SK-N-SH (cell line): ENCODE results near the gene MARK4. TPM values are rescaled to one million over a fixed set of nuclear protein-coding genes. Genes with fewer than 3 reads are reported as not detected.

Experiments
- CTCF ChIA-PET: fragments of 300-600, 350-600 bp; formaldehyde crosslinking; extraction: SDS; loops from one replicate; lab custom pipeline; 2021; lab: Yijun Ruan, JAX
- POLR2A ChIA-PET: fragments of 350-600 bp; sonication (Branson Sonifier 250); formaldehyde crosslinking; extraction: SDS; loops from one replicate; lab custom pipeline; 2020; ENCODE audit warnings: antibody characterized with exemption, inconsistent platforms; lab: Yijun Ruan, JAX
- DNase-seq: peaks from one replicate; pipeline ENCODE4 v3.0.0; 2012
- H2AFZ ChIP-seq: fragments of 200-600 bp; sonication (generic); 2 replicates; pipeline ENCODE4 v1.8.1; 2016; ENCODE audit warnings: antibody characterized with exemption, mild to moderate bottlenecking, low read depth
- H3F3A ChIP-seq: fragments of 200-600 bp; sonication (generic); replicated peaks from 2 replicates; pipeline ENCODE3; 2016; ENCODE audit warnings: antibody characterized with exemption, mild to moderate bottlenecking; ENCODE audit not compliant: insufficient read depth
- H3K27ac ChIP-seq, 2 experiments: fragments of 200-500 bp in 1 of 2; fragments of 200-600 bp in 1 of 2; sonication (Bioruptor generic) in 1 of 2; sonication (generic), shearing (Covaris generic) in 1 of 2; 2 replicates each; pipeline versions ENCODE4 v1.5.1 to v1.6.1; 2014 to 2016; ENCODE audit warnings: low read depth in 2 of 2, inconsistent platforms in 1 of 2, low read length in 1 of 2, mild to moderate bottlenecking in 1 of 2, mixed read lengths in 1 of 2
- H3K27me3 ChIP-seq: fragments of 200-600 bp; sonication (generic), shearing (Covaris generic); 2 replicates; pipeline ENCODE4 v1.6.1; 2016; ENCODE audit warnings: mixed run types; ENCODE audit not compliant: insufficient read depth
- H3K36me3 ChIP-seq, 2 experiments: fragments of 200-500 bp in 1 of 2; fragments of 200-600 bp in 1 of 2; sonication (Bioruptor generic) in 1 of 2; sonication (generic) in 1 of 2; replicated peaks in 1 of 2; 2 replicates each; pipeline versions ENCODE3 to v1.5.1; 2014 to 2016; ENCODE audit warnings: low read length in 1 of 2, mild to moderate bottlenecking in 1 of 2; ENCODE audit not compliant: insufficient read depth in 2 of 2, control insufficient read depth in 1 of 2
- H3K4me1 ChIP-seq, 2 experiments: fragments of 200-500 bp in 1 of 2; fragments of 200-600 bp in 1 of 2; sonication (Bioruptor generic) in 1 of 2; sonication (generic), shearing (Covaris generic) in 1 of 2; 2 replicates each; pipeline versions ENCODE4 v1.5.1 to v1.6.1; 2014 to 2016; ENCODE audit warnings: low read depth in 1 of 2, low read length in 1 of 2, mixed run types in 1 of 2; ENCODE audit not compliant: insufficient read depth in 2 of 2, control insufficient read depth in 1 of 2
- H3K4me2 ChIP-seq: fragments of 200-600 bp; sonication (generic), shearing (Covaris generic); 2 replicates; pipeline ENCODE4 v1.6.1; 2017; ENCODE audit warnings: mixed run types
- H3K4me3 ChIP-seq, 2 experiments: fragments of 200-500 bp in 1 of 2; fragments of 200-600 bp in 1 of 2; sonication (Bioruptor generic) in 1 of 2; sonication (generic), shearing (Covaris generic) in 1 of 2; 2 replicates each; pipeline versions ENCODE4 v1.5.1 to v1.8.1; 2014 to 2016; ENCODE audit warnings: low read depth in 2 of 2, inconsistent platforms in 1 of 2, low read length in 1 of 2, mild to moderate bottlenecking in 1 of 2, mixed read lengths in 1 of 2, moderate library complexity in 1 of 2
- H3K79me2 ChIP-seq: fragments of 200-600 bp; sonication (generic); 2 replicates; pipeline ENCODE4 v1.8.1; 2017; ENCODE audit warnings: mild to moderate bottlenecking; ENCODE audit not compliant: insufficient read depth
- H3K9ac ChIP-seq: fragments of 200-600 bp; sonication (generic); 2 replicates; pipeline ENCODE4 v1.6.1; 2017; ENCODE audit warnings: mixed run types
- H3K9me2 ChIP-seq: fragments of 200-600 bp; sonication (generic); 2 replicates; pipeline ENCODE4 v1.6.1; 2017; ENCODE audit warnings: mixed run types
- H3K9me3 ChIP-seq: fragments of 200-600 bp; sonication (generic); 2 replicates; pipeline ENCODE4 v1.6.1; 2017; ENCODE audit warnings: mixed run types, mild to moderate bottlenecking, moderate library complexity
- H4K20me1 ChIP-seq: fragments of 200-600 bp; sonication (generic); 2 replicates; pipeline ENCODE4 v1.6.1; 2017; ENCODE audit warnings: mild to moderate bottlenecking, mixed run types; ENCODE audit not compliant: insufficient read depth
- CHD2 ChIP-seq: fragments of 150-350 bp; IDR thresholded peaks from 2 replicates; pipeline ENCODE4 v1.6.1; 2018; ENCODE audit warnings: low read length; ENCODE audit not compliant: partially characterized antibody
- ELF1 ChIP-seq: IDR thresholded peaks from 2 replicates; pipeline ENCODE4 v1.4.0; 2012
- EZH2phosphoT487 ChIP-seq: fragments of 200-600 bp; sonication (generic); IDR thresholded peaks from 2 replicates; pipeline ENCODE4 v1.6.1; 2017; ENCODE audit warnings: low read depth, mixed run types, mild to moderate bottlenecking, antibody characterized with exemption, moderate library complexity, borderline replicate concordance
- FOSL2 ChIP-seq: IDR thresholded peaks from 2 replicates; pipeline ENCODE4 v1.4.0; 2012; ENCODE audit warnings: low read depth, mild to moderate bottlenecking, moderate library complexity, borderline replicate concordance
- FOXJ3 ChIP-seq: sonication (generic); formaldehyde crosslinking; IDR thresholded peaks from 2 replicates; pipeline ENCODE4 v1.5.1; 2020; ENCODE audit warnings: mild to moderate bottlenecking, missing genetic modification reagents
- GABPA ChIP-seq: IDR thresholded peaks from 2 replicates; pipeline ENCODE4 v1.4.0; 2012; ENCODE audit warnings: low read depth, mild to moderate bottlenecking
- JUND ChIP-seq: IDR thresholded peaks from 2 replicates; pipeline ENCODE4 v1.4.0; 2012
- MEF2A ChIP-seq: IDR thresholded peaks from 2 replicates; pipeline ENCODE4 v1.4.0; 2012; ENCODE audit warnings: low read depth, borderline replicate concordance
- NFIC ChIP-seq: IDR thresholded peaks from 2 replicates; pipeline ENCODE4 v1.4.0; 2012; ENCODE audit warnings: borderline replicate concordance
- NRF1 ChIP-seq: IDR thresholded peaks from 2 replicates; pipeline ENCODE4 v1.6.1; 2012; ENCODE audit warnings: low read depth, mild to moderate bottlenecking, low read length
- POLR2AphosphoS5 ChIP-seq: IDR thresholded peaks from 2 replicates; pipeline ENCODE4 v1.6.1; 2012; ENCODE audit warnings: low read depth, low read length
- RCOR1 ChIP-seq: fragments of 150-350 bp; IDR thresholded peaks from 2 replicates; pipeline ENCODE4 v1.6.1; 2017; ENCODE audit warnings: antibody characterized with exemption, low read length
- RFX5 ChIP-seq: IDR thresholded peaks from 2 replicates; pipeline ENCODE4 v1.6.1; 2012; ENCODE audit warnings: mild to moderate bottlenecking, improper control_type of control experiment, low read length
- RXRA ChIP-seq: IDR thresholded peaks from 2 replicates; pipeline ENCODE4 v1.4.0; 2012; ENCODE audit warnings: low read depth, mild to moderate bottlenecking, borderline replicate concordance
- TCF12 ChIP-seq: IDR thresholded peaks from 2 replicates; pipeline ENCODE4 v1.4.0; 2012
- TEAD4 ChIP-seq: IDR thresholded peaks from 2 replicates; pipeline ENCODE4 v1.4.0; 2012; ENCODE audit warnings: mild to moderate bottlenecking, borderline replicate concordance; ENCODE audit not compliant: insufficient read depth
- WGBS: methylation state at CpG from one replicate; pipeline ENCODE4 v1.1.6; 2017; ENCODE audit warnings: low lambda C conversion rate; 5-methylcytosine and 5-hydroxymethylcytosine counted together
- polyA plus RNA-seq, 3 experiments: library from polyadenylated mRNA; depleted of rRNA; stranded (reverse); fragments of >200 nt; gene quantifications; 2 replicates each; pipeline ENCODE4 v1.2.3, GENCODE V29; 2012
- TF ChIP-seq, protein P1 (sequence below): IDR thresholded peaks from 2 replicates; pipeline ENCODE4; 2012
- TF ChIP-seq, protein P2 (sequence below): IDR thresholded peaks from 2 replicates; pipeline ENCODE4 v1.4.0; 2012; ENCODE audit warnings: low read depth, borderline replicate concordance
- TF ChIP-seq, protein P3 (sequence below): fragments of 150-350 bp; IDR thresholded peaks from 2 replicates; pipeline ENCODE4 v1.6.1; 2016; ENCODE audit warnings: mild to moderate bottlenecking, low read depth, low read length
- TF ChIP-seq, protein P4 (sequence below): IDR thresholded peaks from 2 replicates; pipeline ENCODE4 v1.4.0; 2012; ENCODE audit warnings: low read depth, borderline replicate concordance

MARK4 gene
- polyA plus RNA-seq, 1 of the 3 experiments (the other 2 are of a cell fraction): 16.3 TPM

DNA sequence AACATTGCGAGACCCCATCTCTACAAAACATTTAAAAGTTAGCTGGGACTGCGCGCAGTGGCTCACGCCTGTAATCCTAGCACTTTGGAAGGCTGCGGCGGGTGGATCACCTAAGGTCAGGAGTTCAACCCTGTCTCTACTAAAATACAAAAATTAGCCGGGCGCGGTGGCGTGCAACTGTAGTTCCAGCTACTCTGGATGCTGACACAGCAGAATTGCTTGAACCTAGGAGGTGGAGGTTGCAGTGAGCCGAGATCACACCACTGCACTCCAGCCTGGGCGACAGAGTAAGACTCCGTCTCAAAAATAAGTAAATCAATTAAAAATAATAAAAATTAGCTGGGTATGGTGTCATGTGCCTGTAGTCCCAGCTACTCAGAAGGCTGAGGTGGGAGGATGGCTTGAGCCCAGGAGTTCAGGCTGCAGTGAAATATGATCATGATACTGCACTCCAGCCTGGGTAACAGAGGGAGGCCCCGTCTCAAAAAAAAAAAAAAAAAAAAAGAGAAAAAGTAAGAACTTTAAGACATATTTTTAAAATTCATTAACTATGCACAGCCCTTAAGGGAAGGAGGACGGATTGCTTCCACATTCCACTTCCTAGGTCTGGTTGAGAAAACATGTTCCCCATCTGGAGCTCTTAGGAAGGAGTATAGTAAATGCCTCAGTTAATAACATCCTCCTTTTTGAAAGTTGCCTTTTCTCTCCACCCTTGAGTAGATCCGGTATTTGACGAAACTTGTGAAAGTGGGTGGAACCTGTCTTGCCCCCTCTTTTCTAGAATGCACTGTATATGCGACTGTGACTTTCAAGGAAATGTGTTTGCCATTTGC lies 31.9 kb upstream of the MARK4 start:
- TF ChIP-seq, protein P1, sequence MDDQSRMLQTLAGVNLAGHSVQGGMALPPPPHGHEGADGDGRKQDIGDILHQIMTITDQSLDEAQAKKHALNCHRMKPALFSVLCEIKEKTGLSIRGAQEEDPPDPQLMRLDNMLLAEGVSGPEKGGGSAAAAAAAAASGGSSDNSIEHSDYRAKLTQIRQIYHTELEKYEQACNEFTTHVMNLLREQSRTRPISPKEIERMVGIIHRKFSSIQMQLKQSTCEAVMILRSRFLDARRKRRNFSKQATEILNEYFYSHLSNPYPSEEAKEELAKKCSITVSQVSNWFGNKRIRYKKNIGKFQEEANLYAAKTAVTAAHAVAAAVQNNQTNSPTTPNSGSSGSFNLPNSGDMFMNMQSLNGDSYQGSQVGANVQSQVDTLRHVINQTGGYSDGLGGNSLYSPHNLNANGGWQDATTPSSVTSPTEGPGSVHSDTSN: no peak
- TF ChIP-seq MEF2A: no peak
- TF ChIP-seq, protein P2, sequence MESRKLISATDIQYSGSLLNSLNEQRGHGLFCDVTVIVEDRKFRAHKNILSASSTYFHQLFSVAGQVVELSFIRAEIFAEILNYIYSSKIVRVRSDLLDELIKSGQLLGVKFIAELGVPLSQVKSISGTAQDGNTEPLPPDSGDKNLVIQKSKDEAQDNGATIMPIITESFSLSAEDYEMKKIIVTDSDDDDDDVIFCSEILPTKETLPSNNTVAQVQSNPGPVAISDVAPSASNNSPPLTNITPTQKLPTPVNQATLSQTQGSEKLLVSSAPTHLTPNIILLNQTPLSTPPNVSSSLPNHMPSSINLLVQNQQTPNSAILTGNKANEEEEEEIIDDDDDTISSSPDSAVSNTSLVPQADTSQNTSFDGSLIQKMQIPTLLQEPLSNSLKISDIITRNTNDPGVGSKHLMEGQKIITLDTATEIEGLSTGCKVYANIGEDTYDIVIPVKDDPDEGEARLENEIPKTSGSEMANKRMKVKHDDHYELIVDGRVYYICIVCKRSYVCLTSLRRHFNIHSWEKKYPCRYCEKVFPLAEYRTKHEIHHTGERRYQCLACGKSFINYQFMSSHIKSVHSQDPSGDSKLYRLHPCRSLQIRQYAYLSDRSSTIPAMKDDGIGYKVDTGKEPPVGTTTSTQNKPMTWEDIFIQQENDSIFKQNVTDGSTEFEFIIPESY: no peak
- no peak for TF ChIP-seq NRF1
- TF ChIP-seq, protein P3, sequence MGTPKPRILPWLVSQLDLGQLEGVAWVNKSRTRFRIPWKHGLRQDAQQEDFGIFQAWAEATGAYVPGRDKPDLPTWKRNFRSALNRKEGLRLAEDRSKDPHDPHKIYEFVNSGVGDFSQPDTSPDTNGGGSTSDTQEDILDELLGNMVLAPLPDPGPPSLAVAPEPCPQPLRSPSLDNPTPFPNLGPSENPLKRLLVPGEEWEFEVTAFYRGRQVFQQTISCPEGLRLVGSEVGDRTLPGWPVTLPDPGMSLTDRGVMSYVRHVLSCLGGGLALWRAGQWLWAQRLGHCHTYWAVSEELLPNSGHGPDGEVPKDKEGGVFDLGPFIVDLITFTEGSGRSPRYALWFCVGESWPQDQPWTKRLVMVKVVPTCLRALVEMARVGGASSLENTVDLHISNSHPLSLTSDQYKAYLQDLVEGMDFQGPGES: no peak
- TF ChIP-seq, all 33 proteins: peak for 0
- ChIA-PET POLR2A (no interaction called here), CTCF (interaction anchor here (0.6 kb wide), 1 partner anchor 120 kb away, joined by 3 read pairs; no protein-coding TSS in a partner anchor)
- no peak overlapping the region for H3K27ac ChIP-seq
- H2AFZ ChIP-seq: no peak overlapping the region
- H3K79me2 ChIP-seq: no peaks in the 10 kb centered on the region
- no peaks in the 10 kb centered on the region for H4K20me1 ChIP-seq
- H3K27me3 ChIP-seq: peaks cover 60% of the 10 kb centered on the region
- H3K36me3 ChIP-seq: no peaks in the 10 kb centered on the region
- no peak overlapping the region for H3K4me3 ChIP-seq
- H3K9me2 ChIP-seq: no peaks in the 10 kb centered on the region
- no peaks in the 10 kb centered on the region for H3F3A ChIP-seq
- no peak overlapping the region for H3K4me2 ChIP-seq
- no peaks in the 10 kb centered on the region for H3K9me3 ChIP-seq
- no peak overlapping the region for H3K9ac ChIP-seq
- peaks cover 0 to 6% of the 10 kb centered on the region in 2 experiments; a peak in 1 of 4 replicates for H3K4me1 ChIP-seq
- DNase-seq: no peak
- WGBS: 73% methylated on average over 18 of the region's 18 CpGs

DNA sequence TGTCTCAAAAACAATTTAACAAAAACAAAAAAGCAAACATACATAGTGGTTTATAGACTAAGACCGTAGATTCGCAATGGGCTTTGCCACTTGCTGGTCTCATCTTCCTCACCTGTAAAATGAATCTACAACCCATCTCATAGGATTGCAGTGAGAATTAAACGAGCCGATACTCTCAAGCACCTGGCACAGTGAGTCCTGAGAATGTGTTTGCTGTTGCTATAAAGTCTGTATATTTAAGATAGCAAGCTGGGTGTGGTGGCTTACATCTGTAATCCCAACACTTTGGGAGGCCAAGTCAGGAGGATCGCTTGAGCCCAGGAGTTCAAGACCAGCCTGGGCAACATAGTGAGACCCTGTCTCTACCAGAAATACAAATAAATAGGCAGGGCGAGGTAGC lies 28.3 kb upstream of the MARK4 start:
- Histone ChIP-seq H3K4me1 (no peaks in the 10 kb centered on the region), H2AFZ (no peak overlapping the region), H3K9me3 (no peaks in the 10 kb centered on the region), H3K27ac (no peak overlapping the region), H3K79me2 (no peaks in the 10 kb centered on the region), H3K27me3 (peaks cover 47% of the 10 kb centered on the region), H3K9me2 (no peaks in the 10 kb centered on the region), H3F3A (no peaks in the 10 kb centered on the region), H3K36me3 (no peaks in the 10 kb centered on the region), H3K9ac (no peak overlapping the region), H4K20me1 (no peaks in the 10 kb centered on the region), H3K4me2 (no peak overlapping the region), H3K4me3 (no peak overlapping the region)
- no peak for DNase-seq
- CTCF ChIA-PET: interaction anchor here (1.4 kb wide), 1 partner anchor 116 kb away, joined by 3 read pairs; no protein-coding TSS in a partner anchor
- 51% methylated on average over 6 of the region's 6 CpGs for WGBS
- POLR2A ChIA-PET: no interaction called here
- TF ChIP-seq POLR2AphosphoS5 (no peak), TEAD4 (no peak), RCOR1 (no peak), CHD2 (no peak), ELF1 (no peak), NFIC (no peak), FOSL2 (no peak), EZH2phosphoT487 (no peak), RFX5 (no peak), FOXJ3 (CRISPR knock-in tag) (no peak), JUND (no peak), GABPA (no peak), TCF12 (no peak), RXRA (no peak), MEF2A (no peak)
- TF ChIP-seq, protein P2: no peak
- TF ChIP-seq, protein P4, sequence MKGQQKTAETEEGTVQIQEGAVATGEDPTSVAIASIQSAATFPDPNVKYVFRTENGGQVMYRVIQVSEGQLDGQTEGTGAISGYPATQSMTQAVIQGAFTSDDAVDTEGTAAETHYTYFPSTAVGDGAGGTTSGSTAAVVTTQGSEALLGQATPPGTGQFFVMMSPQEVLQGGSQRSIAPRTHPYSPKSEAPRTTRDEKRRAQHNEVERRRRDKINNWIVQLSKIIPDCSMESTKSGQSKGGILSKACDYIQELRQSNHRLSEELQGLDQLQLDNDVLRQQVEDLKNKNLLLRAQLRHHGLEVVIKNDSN: no peak
